ENCODE measurements around the gene NUTM2D.
"Not testable (repeated sequence)": the region's sequence is repeated elsewhere in the genome, so short reads cannot be mapped to it uniquely, and the experiment has no call there.

The NUTM2D gene

DNA sequence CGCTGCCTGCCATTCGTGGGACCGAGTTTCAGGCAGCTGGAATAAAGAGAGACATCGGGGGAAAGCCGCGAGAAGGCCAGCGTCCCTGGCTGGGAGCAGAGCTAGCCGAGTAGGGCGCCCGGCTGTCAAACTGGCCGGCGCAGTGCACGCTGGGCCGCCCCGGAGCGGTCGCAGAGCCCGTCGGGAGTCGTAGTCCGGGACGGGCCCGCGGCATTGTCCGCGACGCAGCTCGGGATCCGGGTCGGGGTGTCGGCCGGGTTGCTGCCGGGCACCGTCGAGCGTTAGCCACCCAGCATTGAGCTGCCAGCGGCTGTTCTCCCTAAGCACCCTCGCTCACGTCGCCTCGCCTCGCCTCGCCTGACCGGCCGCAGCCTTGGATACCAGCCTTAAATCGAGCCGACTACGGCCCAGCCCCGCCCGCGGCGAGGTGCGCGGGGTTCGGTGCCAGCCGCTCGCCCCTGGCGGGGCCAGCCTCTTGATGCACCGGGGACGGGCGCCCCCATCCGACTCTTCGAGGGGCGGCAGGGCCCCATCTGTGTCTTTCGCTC is 14.8 kb upstream of the NUTM2D start:
- TF ChIP-seq, protein P1, sequence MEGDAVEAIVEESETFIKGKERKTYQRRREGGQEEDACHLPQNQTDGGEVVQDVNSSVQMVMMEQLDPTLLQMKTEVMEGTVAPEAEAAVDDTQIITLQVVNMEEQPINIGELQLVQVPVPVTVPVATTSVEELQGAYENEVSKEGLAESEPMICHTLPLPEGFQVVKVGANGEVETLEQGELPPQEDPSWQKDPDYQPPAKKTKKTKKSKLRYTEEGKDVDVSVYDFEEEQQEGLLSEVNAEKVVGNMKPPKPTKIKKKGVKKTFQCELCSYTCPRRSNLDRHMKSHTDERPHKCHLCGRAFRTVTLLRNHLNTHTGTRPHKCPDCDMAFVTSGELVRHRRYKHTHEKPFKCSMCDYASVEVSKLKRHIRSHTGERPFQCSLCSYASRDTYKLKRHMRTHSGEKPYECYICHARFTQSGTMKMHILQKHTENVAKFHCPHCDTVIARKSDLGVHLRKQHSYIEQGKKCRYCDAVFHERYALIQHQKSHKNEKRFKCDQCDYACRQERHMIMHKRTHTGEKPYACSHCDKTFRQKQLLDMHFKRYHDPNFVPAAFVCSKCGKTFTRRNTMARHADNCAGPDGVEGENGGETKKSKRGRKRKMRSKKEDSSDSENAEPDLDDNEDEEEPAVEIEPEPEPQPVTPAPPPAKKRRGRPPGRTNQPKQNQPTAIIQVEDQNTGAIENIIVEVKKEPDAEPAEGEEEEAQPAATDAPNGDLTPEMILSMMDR (IDR thresholded peaks at IDR 0.05; ENCODE audit: low read depth, low read length): peak; percentile 37
- in situ Hi-C loops (cut with HindIII; ENCODE audit: low sequenced_read_pairs): not testable (repeated sequence)
- H3K4me3 ChIP-seq (ENCODE audit: low read depth, low read length): peak overlapping the region; percentile 38
- DNase-seq (ENCODE audit: low read depth, low spot score): peak; percentile 78

DNA sequence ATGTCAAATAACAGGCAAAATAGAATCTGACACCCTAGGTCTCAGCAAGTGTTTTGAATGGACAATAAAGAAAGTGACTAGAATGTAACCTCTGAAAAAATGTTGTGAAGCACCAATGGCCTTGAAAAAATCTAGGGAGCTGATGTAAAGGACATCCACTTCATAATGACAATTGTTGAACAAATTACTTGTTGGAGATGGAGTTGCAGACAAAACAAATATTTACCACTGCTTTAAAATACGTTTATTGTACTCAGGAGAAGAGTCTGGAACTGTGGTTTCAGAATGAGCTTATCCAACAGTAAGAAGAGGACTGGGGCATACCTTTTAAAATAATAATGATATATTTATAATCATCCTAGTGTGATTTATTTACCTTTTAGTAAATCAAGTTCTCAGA is 11.8 kb upstream of the NUTM2D start:
- H3K4me3 ChIP-seq (ENCODE audit: low read depth, low read length); in situ Hi-C loops (cut with HindIII; ENCODE audit: low sequenced_read_pairs); DNase-seq (ENCODE audit: low read depth, low spot score): not testable (repeated sequence)

DNA sequence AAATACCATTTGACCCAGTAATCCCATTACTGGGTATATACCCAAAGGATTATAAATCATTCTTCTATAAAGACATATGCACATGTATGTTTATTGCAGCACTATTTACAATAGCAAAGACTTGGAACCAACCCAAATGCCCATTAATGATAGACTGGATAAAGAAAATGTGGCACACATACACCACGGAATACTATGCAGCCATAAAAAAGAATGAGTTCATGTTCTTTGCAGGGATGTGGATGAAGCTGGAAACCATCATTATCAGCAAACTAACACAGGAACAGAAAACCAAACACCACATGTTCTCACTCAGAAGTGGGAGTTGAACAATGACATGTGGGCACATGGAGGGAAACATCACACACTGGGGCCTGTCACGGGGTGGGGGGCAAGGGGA is 7.4 kb upstream of the NUTM2D start:
- H3K4me3 ChIP-seq (ENCODE audit: low read depth, low read length); DNase-seq (ENCODE audit: low read depth, low spot score); in situ Hi-C loops (cut with HindIII; ENCODE audit: low sequenced_read_pairs): not testable (repeated sequence)

DNA sequence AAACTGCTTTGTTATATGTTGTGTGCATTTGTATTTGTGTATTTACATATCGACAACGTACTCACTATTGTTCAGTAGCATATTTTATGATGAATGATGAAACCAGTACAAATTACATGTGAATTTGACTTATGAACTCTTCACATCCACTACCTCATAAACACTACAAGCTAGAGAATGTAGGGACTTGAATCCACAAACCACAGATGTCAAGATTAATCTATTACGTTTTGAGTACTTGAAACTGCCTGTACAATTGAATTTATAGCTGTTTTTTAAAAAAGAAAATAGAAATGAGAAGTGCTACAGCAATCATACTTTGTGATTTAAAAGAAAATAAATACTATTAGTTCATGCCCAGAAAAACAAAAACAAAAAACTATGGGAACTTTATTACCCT is 4.7 kb upstream of the NUTM2D start:
- H3K4me3 ChIP-seq (ENCODE audit: low read depth, low read length); DNase-seq (ENCODE audit: low read depth, low spot score); in situ Hi-C loops (cut with HindIII; ENCODE audit: low sequenced_read_pairs): not testable (repeated sequence)

DNA sequence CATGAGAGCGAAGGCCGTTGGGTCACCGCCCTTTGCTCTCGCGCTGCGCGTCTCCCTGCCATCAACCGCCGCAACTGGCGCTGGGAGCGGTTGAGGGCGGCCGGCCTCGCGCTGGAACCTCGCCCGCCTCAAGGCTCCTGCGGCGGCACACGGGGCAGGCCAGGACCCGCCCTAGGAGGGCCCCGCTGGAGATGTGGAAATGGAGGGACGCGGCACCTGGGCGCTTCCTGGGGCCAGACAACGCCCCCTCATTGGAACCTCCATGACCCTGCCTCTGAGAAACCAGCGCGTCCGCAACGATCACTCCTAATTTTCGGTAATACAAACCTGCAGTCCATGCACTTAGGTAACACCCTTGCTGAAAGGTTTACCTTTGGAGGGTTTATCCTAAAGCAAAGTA is 2.4 kb upstream of the NUTM2D start:
- DNase-seq (ENCODE audit: low read depth, low spot score); H3K4me3 ChIP-seq (ENCODE audit: low read depth, low read length); in situ Hi-C loops (cut with HindIII; ENCODE audit: low sequenced_read_pairs): not testable (repeated sequence)

DNA sequence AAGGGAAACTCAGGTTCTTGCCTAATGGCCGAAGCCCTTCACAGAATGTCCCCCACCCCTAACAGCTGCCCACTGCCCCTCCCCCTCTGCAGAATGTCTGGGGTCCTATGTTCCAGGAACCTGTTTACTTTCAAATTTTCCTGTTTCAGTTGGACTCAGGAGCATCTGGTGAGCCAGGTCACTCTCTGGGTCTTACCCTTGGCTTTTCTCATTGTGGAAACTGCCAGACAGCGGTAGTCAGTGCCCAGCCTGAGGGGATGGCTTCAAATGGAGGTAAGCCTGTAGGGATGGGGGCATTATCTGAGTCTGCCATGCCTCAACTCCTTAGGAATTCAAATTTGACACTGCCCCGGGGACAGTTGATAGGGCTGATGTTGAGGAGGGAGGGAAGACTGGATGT is 615 bp downstream of the NUTM2D start:
- DNase-seq (ENCODE audit: low read depth, low spot score); in situ Hi-C loops (cut with HindIII; ENCODE audit: low sequenced_read_pairs); H3K4me3 ChIP-seq (ENCODE audit: low read depth, low read length): not testable (repeated sequence)

DNA sequence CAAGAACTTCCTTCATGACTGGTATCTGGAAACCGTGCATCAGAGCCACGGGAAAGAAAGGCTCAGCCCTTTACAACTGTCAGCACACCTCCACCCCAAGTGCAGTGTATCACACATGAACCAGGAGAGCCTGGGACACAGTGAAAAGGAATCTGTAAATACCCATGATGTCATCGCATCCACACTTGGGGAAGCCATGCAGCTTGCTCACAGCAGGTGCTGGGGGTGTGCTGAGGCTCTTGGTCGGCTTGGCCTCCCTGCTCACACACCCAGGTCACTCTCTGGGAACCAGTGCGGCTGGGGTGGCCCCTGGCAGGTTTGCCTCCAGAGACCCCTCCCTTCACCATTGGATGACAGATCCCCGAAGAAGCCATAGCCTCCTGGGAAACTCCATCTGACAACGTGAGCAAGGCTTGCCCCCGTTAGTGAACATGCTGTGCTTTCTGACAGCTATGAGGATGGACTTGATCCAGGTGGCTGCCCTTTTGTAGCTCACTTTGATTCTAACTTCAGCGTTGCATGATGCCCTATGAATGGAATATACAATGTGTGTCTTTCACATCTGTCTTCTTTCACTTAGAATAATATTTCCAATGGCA is 12.1 kb downstream of the NUTM2D start:
- in situ Hi-C loops (cut with HindIII; ENCODE audit: low sequenced_read_pairs); DNase-seq (ENCODE audit: low read depth, low spot score); H3K4me3 ChIP-seq (ENCODE audit: low read depth, low read length): not testable (repeated sequence)

DNA sequence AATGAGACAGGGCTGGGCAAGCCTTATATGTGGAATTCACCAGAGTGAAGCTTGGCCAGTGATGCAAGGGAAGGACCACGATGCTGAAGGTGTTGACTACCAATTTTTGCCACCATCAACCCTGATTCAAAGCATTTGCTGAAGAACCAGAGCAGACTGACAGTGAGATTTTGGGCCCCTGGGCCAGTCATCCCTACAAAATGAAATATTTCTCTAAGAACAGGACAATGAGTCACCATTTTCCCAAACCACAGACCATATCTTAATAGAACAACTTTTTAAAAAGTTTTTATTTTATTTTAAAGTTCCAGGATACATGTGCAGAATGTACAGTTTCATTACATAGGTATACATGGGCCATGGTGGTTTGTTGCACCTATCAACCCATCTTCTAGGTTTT is 16.5 kb downstream of the NUTM2D start:
- in situ Hi-C loops (cut with HindIII; ENCODE audit: low sequenced_read_pairs); H3K4me3 ChIP-seq (ENCODE audit: low read depth, low read length); DNase-seq (ENCODE audit: low read depth, low spot score): not testable (repeated sequence)

DNA sequence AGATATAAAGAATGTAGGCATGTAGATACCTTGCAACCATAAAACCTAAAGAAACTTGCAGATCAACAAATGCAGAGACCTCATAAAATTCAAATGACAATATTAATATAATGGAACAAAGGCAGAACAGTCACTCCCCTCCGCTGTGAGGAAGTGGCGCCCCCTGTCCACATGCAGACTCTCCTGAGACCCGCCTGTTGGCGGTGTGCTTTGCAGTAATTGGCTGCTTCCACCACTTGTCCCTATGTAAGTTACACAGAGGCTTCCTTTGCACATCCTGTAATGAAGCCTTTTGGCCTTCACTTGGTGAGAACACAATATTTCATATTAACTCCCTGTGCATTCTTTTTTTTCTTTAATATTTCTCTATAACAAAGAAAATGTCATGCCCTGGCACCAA is 21.6 kb downstream of the NUTM2D start:
- in situ Hi-C loops (cut with HindIII; ENCODE audit: low sequenced_read_pairs); DNase-seq (ENCODE audit: low read depth, low spot score); H3K4me3 ChIP-seq (ENCODE audit: low read depth, low read length): not testable (repeated sequence)

DNA sequence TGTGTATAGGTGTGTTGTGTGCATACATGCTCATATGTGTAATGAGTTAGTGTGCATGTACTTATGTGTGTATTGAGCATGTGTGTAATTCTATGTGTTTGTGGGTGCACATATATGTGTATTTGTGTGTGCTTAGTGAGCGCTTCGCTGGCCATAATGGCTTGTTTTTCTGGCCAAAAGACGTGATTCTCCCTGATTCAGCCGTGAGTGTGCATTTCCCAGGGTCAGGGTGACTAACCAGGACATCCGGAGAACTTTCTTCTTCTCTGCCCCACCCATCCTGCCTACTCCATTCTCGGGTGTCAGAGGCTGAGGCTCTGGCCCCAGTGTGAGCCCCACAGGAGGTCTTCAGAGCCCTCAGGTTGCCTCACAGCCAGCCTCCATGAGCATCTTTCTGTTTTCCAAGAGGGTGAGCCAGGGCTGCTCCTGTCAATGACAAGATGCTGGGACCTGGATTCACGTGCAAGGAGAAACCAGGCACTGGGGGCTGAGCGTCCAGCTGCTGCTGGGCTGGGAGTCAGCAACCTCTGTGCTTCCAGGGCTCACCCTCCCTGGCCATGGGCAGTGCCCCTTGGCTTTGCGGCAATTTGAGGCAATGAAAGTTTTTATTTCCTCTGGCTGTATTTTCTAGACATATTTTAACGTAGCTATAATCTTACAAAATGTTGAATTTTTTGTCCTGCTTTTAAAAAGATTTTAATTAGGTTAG is 25.8 kb downstream of the NUTM2D start:
- peak; percentile 17 for DNase-seq (ENCODE audit: low read depth, low spot score)
- in situ Hi-C loops (cut with HindIII; ENCODE audit: low sequenced_read_pairs); H3K4me3 ChIP-seq (ENCODE audit: low read depth, low read length): not testable (repeated sequence)

DNA sequence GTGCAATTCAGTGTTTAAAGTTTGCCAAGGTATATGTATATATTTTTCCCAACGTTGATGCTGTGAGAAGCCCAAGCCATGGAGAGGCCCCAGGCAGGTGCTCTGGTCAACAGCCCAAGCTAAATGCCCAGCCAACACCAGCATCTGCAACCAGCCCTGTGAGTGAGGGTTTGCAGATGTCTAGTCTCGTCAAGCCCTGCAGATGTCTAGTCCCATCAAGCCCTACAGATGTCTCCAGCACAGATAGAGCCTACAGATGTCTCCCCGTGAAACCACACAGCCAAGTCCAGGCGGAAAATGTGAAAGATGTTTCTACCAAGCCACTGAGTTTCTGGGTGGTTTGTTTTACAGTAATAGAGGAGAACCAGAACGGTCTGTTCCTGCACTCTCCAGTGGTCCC is 26.7 kb downstream of the NUTM2D start:
- in situ Hi-C loops (cut with HindIII; ENCODE audit: low sequenced_read_pairs); H3K4me3 ChIP-seq (ENCODE audit: low read depth, low read length); DNase-seq (ENCODE audit: low read depth, low spot score): not testable (repeated sequence)

DNA sequence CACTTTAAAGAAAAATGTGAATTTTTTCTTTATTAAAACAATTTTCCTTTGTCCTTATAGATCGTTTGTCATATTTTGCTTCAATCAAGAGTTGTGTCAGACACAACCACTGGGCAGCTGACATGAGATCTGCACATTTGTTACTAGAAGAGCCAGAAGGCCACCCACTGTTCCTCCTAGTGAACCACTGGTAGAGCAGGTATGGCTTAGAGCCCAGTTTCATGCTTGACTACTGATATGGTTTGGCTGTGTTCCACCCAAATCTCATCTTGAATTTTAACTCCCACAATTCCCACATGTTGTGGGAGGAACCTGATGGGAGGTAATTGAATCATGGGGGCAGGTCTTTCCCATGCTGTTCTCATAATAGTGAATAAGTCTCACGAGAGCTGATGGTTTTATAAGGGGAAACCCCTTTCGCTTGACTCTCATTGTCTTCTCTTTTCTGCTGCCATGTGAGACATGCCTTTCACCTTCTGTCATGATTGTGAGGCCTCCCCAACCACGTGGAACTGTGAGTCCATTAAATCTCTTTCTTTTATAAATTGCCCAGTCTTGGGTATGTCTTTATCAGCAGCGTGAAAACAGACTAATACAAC is 28.3 kb downstream of the NUTM2D start:
- H3K4me3 ChIP-seq (ENCODE audit: low read depth, low read length); in situ Hi-C loops (cut with HindIII; ENCODE audit: low sequenced_read_pairs); DNase-seq (ENCODE audit: low read depth, low spot score): not testable (repeated sequence)

DNA sequence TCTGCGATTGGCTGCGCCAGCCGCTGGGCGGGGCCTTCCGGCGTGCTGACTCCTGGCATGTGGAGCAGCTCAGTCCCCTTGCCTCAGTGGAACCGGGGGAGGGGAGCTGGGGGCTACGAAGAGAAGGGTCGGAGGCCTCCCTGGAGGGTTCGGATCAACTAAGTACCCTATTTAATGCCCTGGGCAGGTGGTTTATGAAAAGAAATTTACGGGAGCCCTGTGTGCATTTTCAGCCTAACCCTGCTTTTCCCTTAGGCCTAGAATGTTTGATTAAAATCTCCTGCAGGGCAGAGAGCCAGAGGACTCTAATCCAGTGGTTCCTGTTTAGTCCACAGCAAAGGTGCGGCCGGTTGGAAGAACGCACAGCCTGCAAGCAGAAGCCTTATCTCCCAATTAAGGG is 33.8 kb downstream of the NUTM2D start:
- in situ Hi-C loops (cut with HindIII; ENCODE audit: low sequenced_read_pairs); DNase-seq (ENCODE audit: low read depth, low spot score): not testable (repeated sequence)

DNA sequence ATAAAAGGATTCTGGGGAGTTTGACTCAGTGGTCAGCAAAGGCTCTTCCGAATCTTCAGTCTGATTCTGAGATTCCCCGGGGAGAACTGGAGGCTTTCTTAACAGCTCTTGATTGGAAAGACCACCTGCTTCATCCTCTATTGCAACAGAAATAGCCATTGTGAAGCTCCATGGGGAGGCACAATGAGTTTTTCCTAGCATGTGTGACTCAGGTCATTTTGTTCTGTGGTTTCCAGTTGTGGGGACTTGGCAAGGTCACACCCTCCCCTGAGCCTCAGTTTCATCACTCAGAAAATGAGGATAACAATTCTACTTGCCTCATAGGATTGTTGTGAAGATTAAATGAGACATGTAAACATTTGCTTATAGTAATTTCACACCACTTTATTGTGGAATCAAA is 38.7 kb downstream of the NUTM2D start:
- DNase-seq (ENCODE audit: low read depth, low spot score); H3K4me3 ChIP-seq (ENCODE audit: low read depth, low read length); in situ Hi-C loops (cut with HindIII; ENCODE audit: low sequenced_read_pairs): not testable (repeated sequence)

More for the DNA sequence above, 33.8 kb downstream of the NUTM2D start:
- H3K4me3 ChIP-seq (ENCODE audit: low read depth, low read length): not testable (repeated sequence)

DNA sequence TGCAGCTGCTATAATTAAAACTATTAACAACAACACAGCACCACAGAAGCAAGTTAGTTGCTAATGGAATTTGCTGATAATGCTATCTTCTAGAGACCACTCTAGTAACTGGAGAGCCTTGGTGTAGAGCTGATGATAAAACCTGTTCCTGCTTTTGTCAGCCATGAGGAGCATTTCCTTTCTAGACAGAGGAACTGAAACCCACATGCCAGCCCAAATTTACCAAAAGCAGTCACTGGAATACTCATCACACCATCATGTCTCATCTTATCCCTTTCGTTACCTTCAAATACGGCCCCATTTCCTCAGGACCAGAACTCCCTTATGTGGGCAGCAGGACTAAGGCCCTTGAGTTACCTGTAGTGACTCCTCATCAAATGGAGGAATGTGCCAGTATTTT is 40.9 kb downstream of the NUTM2D start:
- H3K4me3 ChIP-seq (ENCODE audit: low read depth, low read length); DNase-seq (ENCODE audit: low read depth, low spot score); in situ Hi-C loops (cut with HindIII; ENCODE audit: low sequenced_read_pairs): not testable (repeated sequence)

Measured in astrocyte of the spinal cord (primary cell).